DND-41 (cell line): Measurements from ENCODE around the gene ZNF90.
"Not testable (repeated sequence)": the region's sequence is repeated elsewhere in the genome, so short reads cannot be mapped to it uniquely, and the experiment has no call there.

Source experiments
- ATAC-seq: fragments of 200-7000 bp; cut with Tn5 transposase; 3 replicates; pipeline ENCODE4 v1.9.1; 2021; ENCODE audit warnings: low read depth; ENCODE audit not compliant: insufficient read depth
- DNase-seq: peaks from one replicate; pipeline ENCODE4 v3.0.0-alpha.2; 2020
- H2AFZ ChIP-seq: 2 replicates; pipeline ENCODE4 v1.6.0; 2012; ENCODE audit warnings: low read depth, low read length
- H3K27ac ChIP-seq: 2 replicates; pipeline ENCODE4 v1.5.1; 2012; ENCODE audit warnings: low read length, inconsistent platforms
- H3K27me3 ChIP-seq: fragments of 200-600 bp; sonication (generic); 2 replicates; pipeline ENCODE4 v1.6.0; 2012; ENCODE audit warnings: low read length, mild to moderate bottlenecking, inconsistent platforms; ENCODE audit not compliant: insufficient read depth, poor library complexity
- H3K36me3 ChIP-seq: 2 replicates; pipeline ENCODE4 v1.5.1; 2012; ENCODE audit warnings: low read length, inconsistent platforms; ENCODE audit not compliant: insufficient read depth
- H3K4me1 ChIP-seq: 2 replicates; pipeline ENCODE4 v1.5.1; 2012; ENCODE audit warnings: mild to moderate bottlenecking, low read length; ENCODE audit not compliant: insufficient read depth
- H3K4me2 ChIP-seq: 2 replicates; pipeline ENCODE4 v1.6.0; 2012; ENCODE audit warnings: mild to moderate bottlenecking, moderate library complexity, low read length, inconsistent platforms; ENCODE audit not compliant: insufficient read depth
- H3K4me3 ChIP-seq, 2 experiments: fragments of 200-600 bp in 1 of 2; shearing (Covaris generic) in 1 of 2; 2 replicates each; pipeline ENCODE4 v1.5.1; 2012 to 2016; ENCODE audit warnings: inconsistent platforms in 2 of 2, low read length in 2 of 2, mild to moderate bottlenecking in 2 of 2, low read depth in 1 of 2, moderate library complexity in 1 of 2
- H3K79me2 ChIP-seq: 2 replicates; pipeline ENCODE4 v1.6.0; 2012; ENCODE audit warnings: low read length, inconsistent platforms; ENCODE audit not compliant: insufficient read depth
- H3K9ac ChIP-seq: 2 replicates; pipeline ENCODE4 v1.6.0; 2012; ENCODE audit warnings: low read depth, mild to moderate bottlenecking, inconsistent platforms, low read length, moderate library complexity
- H3K9me3 ChIP-seq: 2 replicates; pipeline ENCODE4 v1.5.1; 2012; ENCODE audit warnings: low read length, moderate library complexity, mild to moderate bottlenecking, inconsistent platforms; ENCODE audit not compliant: insufficient read depth, severe bottlenecking
- H4K20me1 ChIP-seq: 2 replicates; pipeline ENCODE4 v1.6.0; 2012; ENCODE audit warnings: low read length; ENCODE audit not compliant: insufficient read depth
- CTCF ChIP-seq: IDR thresholded peaks from 2 replicates; pipeline ENCODE4 v1.5.1; 2012; ENCODE audit warnings: borderline replicate concordance, low read length, moderate library complexity, mild to moderate bottlenecking; ENCODE audit not compliant: poor library complexity, severe bottlenecking; ENCODE audit errors: extremely low read depth
- EZH2 ChIP-seq: IDR thresholded peaks from 3 replicates; pipeline ENCODE4 v1.6.1; 2012; ENCODE audit warnings: borderline replicate concordance, low read depth, mild to moderate bottlenecking, moderate library complexity, low read length, inconsistent platforms; ENCODE audit not compliant: severe bottlenecking

Gene ZNF90

GRCh38 chr19:20078581-20079031, 806 bp downstream of the ZNF90 start:
- H3K9ac ChIP-seq: no peak overlapping the region
- no peaks in the 10 kb centered on the region for H4K20me1 ChIP-seq
- H2AFZ ChIP-seq: no peak overlapping the region
- TF ChIP-seq CTCF: no peak
- no peak for TF ChIP-seq EZH2
- H3K9me3 ChIP-seq: peaks cover 6% of the 10 kb centered on the region
- H3K4me3 ChIP-seq: no peak overlapping the region
- ATAC-seq: no peak
- no peaks in the 10 kb centered on the region for H3K27me3 ChIP-seq
- no peaks in the 10 kb centered on the region for H3K79me2 ChIP-seq
- no peak for DNase-seq
- H3K27ac ChIP-seq: no peak overlapping the region
- no peak overlapping the region for H3K4me2 ChIP-seq
- no peaks in the 10 kb centered on the region for H3K36me3 ChIP-seq
- H3K4me1 ChIP-seq: no peaks in the 10 kb centered on the region

- Histone ChIP-seq H3K79me2 (no peaks in the 10 kb centered on the region), H3K4me1 (no peaks in the 10 kb centered on the region), H2AFZ (no peak overlapping the region), H3K9ac (no peak overlapping the region), H3K27ac (no peak overlapping the region), H3K36me3 (no peaks in the 10 kb centered on the region), H4K20me1 (no peaks in the 10 kb centered on the region), H3K4me3 (no peak overlapping the region), H3K9me3 (peaks cover 6% of the 10 kb centered on the region), H3K27me3 (no peaks in the 10 kb centered on the region), H3K4me2 (no peak overlapping the region)
- TF ChIP-seq CTCF (no peak), EZH2 (no peak)
- ATAC-seq: no peak
- no peak for DNase-seq
Measured at GRCh38 chr19:20079476-20079875, 1.7 kb downstream of the ZNF90 start.

GRCh38 chr19:20080656-20081055, 2.9 kb downstream of the ZNF90 start:
- Histone ChIP-seq H3K79me2 (no peaks in the 10 kb centered on the region), H3K4me3 (no peak overlapping the region), H3K27ac (no peak overlapping the region), H3K9ac (no peak overlapping the region), H3K36me3 (no peaks in the 10 kb centered on the region), H3K27me3 (no peaks in the 10 kb centered on the region), H2AFZ (no peak overlapping the region), H3K9me3 (peaks cover 6% of the 10 kb centered on the region), H4K20me1 (no peaks in the 10 kb centered on the region), H3K4me2 (no peak overlapping the region), H3K4me1 (no peaks in the 10 kb centered on the region)
- TF ChIP-seq EZH2 (no peak), CTCF (no peak)
- DNase-seq (no peak), ATAC-seq (no peak)

- not testable (repeated sequence) for H3K4me3 ChIP-seq, H3K27ac ChIP-seq, H3K27me3 ChIP-seq, H3K4me2 ChIP-seq, H3K36me3 ChIP-seq, H3K9me3 ChIP-seq, H2AFZ ChIP-seq, H4K20me1 ChIP-seq, DNase-seq, H3K9ac ChIP-seq, H3K79me2 ChIP-seq, H3K4me1 ChIP-seq, ATAC-seq
Measured at GRCh38 chr19:20082232-20082833, 4.5 kb downstream of the ZNF90 start.

GRCh38 chr19:20082876-20083275, 5.1 kb downstream of the ZNF90 start:
- H3K36me3 ChIP-seq, H4K20me1 ChIP-seq, H3K27ac ChIP-seq, ATAC-seq, H3K4me3 ChIP-seq, H3K9ac ChIP-seq, H3K27me3 ChIP-seq, DNase-seq, H3K9me3 ChIP-seq, H3K79me2 ChIP-seq, H3K4me2 ChIP-seq, H2AFZ ChIP-seq, H3K4me1 ChIP-seq: not testable (repeated sequence)
